Measurements from ENCODE around the gene TNRC6B.

GRCh38 chr22:40156001-40156516 is 21.7 kb upstream of the TNRC6B start:
- TF ChIP-seq SUZ12 (IDR thresholded peaks at IDR 0.05; ENCODE audit: extremely low read depth, insufficient read depth, insufficient read length) (no peak), YY1 (IDR thresholded peaks at IDR 0.05; ENCODE audit: insufficient read depth, insufficient read length) (no peak)
